ENCODE measurements around the gene CTTN. TPM values are rescaled to one million over a fixed set of nuclear protein-coding genes. Genes with fewer than 3 reads are reported as not detected.

The CTTN gene
- total RNA-seq, 4 donors from 2014 or later, result 92.8 to 226 (median 134) TPM

DNA sequence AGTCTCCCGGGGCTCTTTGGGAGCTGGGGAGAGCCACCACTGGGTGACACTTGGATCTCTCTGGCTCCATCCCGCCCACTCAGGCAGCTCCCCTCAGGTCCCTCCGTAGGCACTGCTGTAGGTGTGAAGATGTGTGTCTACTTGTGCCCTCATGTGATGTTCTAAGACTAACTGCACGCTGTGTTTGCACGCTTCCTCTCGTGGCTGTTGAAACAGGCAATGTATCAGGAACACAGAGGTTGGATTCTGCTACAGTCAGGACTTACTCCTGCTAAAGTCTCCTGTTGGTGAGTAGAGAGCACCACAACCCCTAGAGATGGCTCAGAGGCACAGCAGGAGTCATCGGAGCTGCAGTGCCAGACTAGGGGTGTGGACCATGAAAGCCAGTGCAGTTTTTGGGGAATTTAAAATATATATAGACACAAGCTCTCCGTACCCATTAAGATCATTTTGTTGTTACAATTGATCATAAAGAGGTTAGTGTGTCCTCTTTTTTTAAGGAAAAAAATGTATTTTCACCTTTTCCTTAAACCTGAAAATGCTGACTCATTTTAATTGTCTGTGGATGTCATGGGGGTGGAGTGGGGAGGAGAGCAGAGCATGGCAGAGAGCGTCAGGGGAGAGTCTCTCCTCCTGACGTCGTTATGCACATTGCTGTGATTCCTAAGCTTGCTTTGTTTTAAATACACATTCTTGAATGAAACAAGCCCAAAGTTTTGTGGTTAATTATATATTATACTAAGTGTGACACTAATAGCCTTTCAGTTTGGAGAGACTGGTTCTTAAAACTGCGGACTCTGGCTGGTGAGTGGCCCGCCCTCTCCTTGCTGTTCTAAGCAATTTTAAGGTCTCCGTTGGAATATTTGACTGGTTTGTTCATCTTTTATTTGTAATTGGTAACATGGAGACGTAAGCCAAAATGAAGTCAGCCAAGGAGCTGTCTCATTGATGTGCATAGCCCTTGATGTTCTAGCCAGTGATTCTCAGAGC, 16.2 kb upstream of the CTTN start:
- no peak overlapping the region for H3K4me3 ChIP-seq
- H3K9me3 ChIP-seq, result no peaks in the 10 kb centered on the region
- ATAC-seq, result no peak
- peaks cover 0 to 40% of the 10 kb centered on the region in 2 donors for H3K36me3 ChIP-seq
- no peaks in the 10 kb centered on the region for H3K27me3 ChIP-seq
- peaks cover 0 to 4% of the 10 kb centered on the region in 2 donors for H3K4me1 ChIP-seq
- DNase-seq, result no peak
- TF ChIP-seq POLR2A (IDR thresholded peaks at IDR 0.05), result no peak
- TF ChIP-seq, protein P1, sequence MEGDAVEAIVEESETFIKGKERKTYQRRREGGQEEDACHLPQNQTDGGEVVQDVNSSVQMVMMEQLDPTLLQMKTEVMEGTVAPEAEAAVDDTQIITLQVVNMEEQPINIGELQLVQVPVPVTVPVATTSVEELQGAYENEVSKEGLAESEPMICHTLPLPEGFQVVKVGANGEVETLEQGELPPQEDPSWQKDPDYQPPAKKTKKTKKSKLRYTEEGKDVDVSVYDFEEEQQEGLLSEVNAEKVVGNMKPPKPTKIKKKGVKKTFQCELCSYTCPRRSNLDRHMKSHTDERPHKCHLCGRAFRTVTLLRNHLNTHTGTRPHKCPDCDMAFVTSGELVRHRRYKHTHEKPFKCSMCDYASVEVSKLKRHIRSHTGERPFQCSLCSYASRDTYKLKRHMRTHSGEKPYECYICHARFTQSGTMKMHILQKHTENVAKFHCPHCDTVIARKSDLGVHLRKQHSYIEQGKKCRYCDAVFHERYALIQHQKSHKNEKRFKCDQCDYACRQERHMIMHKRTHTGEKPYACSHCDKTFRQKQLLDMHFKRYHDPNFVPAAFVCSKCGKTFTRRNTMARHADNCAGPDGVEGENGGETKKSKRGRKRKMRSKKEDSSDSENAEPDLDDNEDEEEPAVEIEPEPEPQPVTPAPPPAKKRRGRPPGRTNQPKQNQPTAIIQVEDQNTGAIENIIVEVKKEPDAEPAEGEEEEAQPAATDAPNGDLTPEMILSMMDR (IDR thresholded peaks at IDR 0.05 in 4 of 5, conservative IDR thresholded peaks at IDR 0.05 in 1 of 5), result no peak
- in situ Hi-C loops (cut with MboI; ENCODE audit: low sequenced_read_pairs in 4 of 4), result no loop called here
- no peak overlapping the region for H3K27ac ChIP-seq
- intact Hi-C loops (cut with DNase I; ENCODE audit: low total_unique reads), result no loop called here

DNA sequence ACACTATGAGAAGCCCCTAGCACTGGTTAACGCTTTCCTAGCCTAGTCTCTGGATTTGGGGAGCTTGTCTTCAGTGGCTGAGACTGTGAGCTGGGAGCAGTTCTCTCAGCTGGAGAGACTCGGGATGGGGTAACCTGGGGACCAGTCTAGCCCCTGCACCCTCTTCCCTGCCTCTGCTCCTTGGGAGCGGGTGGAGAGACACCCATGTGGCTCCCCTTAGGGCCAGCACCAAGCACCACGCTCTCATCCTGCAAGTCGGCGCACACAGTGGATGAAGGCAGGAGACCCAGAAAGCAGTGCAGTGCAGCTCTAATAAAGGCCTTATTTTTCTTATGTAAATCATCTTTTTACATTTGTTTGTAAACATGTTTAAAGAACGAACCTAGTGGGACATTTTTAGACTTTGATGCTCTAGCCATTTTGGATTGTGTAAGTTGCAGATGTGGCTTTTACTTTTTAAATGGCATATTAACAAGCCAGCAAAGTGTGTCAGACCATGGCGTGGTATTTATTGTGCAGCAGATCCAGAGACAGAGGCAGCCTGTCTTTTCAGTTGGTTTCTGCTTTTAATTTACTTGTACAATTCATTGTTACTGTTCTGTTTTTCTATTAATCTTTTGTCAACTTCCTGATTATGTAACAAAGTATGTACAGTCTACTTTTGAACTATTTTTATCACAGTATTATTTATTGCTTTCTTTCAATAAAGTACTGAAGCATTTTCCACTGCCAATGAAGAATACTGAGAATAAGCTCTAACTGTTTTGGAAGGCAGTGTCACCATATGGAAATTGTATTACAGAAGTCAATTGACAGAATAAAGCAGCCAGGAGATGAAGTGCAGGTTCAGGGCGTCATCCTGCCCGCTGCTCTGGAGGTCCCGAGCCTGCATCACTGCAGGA, 14.4 kb upstream of the CTTN start:
- Histone ChIP-seq H3K36me3 (peaks cover 0 to 22% of the 10 kb centered on the region in 2 donors), H3K9me3 (no peaks in the 10 kb centered on the region), H3K4me1 (peaks cover 0 to 4% of the 10 kb centered on the region in 2 donors), H3K27ac (no peak overlapping the region), H3K27me3 (no peaks in the 10 kb centered on the region), H3K4me3 (no peak overlapping the region)
- intact Hi-C loops (cut with DNase I; ENCODE audit: low total_unique reads), result no loop called here
- ATAC-seq (no peak), DNase-seq (no peak)
- no peak for TF ChIP-seq POLR2A (IDR thresholded peaks at IDR 0.05)
- TF ChIP-seq, protein P1 (IDR thresholded peaks at IDR 0.05 in 4 of 5, conservative IDR thresholded peaks at IDR 0.05 in 1 of 5), result no peak
- in situ Hi-C loops (cut with MboI; ENCODE audit: low sequenced_read_pairs in 4 of 4), result no loop called here

DNA sequence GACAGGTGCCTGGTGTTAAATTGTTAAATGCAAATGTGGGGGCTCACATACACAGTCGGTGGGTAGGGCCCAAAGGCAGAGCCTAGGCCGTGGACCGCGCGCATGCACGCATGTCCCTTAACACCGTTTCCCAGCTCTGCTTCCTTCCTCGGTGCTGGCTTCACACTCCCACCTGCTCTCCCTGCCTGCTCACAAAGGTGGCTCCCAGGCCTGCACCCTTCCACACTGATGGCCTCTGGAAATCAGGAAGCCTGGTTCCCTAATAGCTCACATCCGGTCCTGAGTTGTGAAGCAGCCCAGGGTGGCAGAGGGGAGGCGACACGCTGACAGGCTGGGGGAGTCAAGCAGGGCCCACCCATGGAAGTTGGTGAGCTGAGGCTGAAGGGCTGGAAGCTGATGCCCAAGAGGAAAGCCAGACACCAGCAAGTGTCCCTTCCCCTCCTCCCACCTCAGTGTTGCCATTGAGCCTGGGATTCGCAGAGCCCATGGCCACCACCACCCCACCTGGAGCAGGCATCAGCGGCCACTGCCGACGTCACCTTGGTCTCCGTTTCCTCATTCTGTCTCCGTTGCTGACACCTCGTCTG, 13.7 kb upstream of the CTTN start:
- in situ Hi-C loops (cut with MboI; ENCODE audit: low sequenced_read_pairs in 4 of 4), result no loop called here
- H3K36me3 ChIP-seq, result peaks cover 0 to 21% of the 10 kb centered on the region in 2 donors
- DNase-seq (no peak), ATAC-seq (no peak)
- H3K4me1 ChIP-seq, result peaks cover 0 to 4% of the 10 kb centered on the region in 2 donors
- H3K27ac ChIP-seq, result no peak overlapping the region
- no peaks in the 10 kb centered on the region for H3K27me3 ChIP-seq
- no peaks in the 10 kb centered on the region for H3K9me3 ChIP-seq
- TF ChIP-seq POLR2A (IDR thresholded peaks at IDR 0.05), result no peak
- TF ChIP-seq, protein P1 (IDR thresholded peaks at IDR 0.05 in 4 of 5, conservative IDR thresholded peaks at IDR 0.05 in 1 of 5), result no peak
- H3K4me3 ChIP-seq, result no peak overlapping the region
- intact Hi-C loops (cut with DNase I; ENCODE audit: low total_unique reads), result no loop called here

DNA sequence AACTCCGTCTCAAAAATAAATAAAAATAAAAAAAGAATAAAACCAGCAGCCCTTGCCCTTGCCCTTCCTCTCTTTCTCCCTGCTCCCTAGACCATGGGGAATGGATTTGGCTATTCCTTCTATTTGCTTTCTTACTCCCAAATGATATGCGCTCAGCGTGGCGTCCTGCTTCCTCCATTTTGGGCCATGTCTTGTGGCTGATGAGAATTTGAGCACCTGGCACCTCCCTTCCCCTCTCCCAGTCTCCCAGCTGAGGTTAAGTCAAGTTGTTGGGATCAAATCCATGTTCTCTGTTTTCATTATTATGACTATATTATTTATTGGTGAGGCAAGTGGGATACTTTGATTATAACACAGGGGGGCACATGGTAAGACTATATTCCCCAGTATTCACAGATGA, 10.8 kb upstream of the CTTN start:
- peaks cover 0 to 21% of the 10 kb centered on the region in 2 donors for H3K36me3 ChIP-seq
- DNase-seq (no peak), ATAC-seq (no peak)
- no peaks in the 10 kb centered on the region for H3K9me3 ChIP-seq
- H3K27me3 ChIP-seq, result no peaks in the 10 kb centered on the region
- H3K4me1 ChIP-seq, result no peaks in the 10 kb centered on the region
- H3K27ac ChIP-seq, result no peak overlapping the region
- intact Hi-C loops (cut with DNase I; ENCODE audit: low total_unique reads), result no loop called here
- no peak for TF ChIP-seq POLR2A (IDR thresholded peaks at IDR 0.05)
- TF ChIP-seq, protein P1 (IDR thresholded peaks at IDR 0.05 in 4 of 5, conservative IDR thresholded peaks at IDR 0.05 in 1 of 5), result no peak
- no peak overlapping the region for H3K4me3 ChIP-seq
- in situ Hi-C loops (cut with MboI; ENCODE audit: low sequenced_read_pairs in 4 of 4), result no loop called here
